Thyroid gland (tissue), 4 donors: ENCODE data around the gene HDAC5. TPM values are rescaled to one million over a fixed set of nuclear protein-coding genes. Genes with fewer than 3 reads are reported as not detected.
"Not testable (repeated sequence)": the region's sequence is repeated elsewhere in the genome, so short reads cannot be mapped to it uniquely, and the experiment has no call there.

ENCODE experiments used
- DNase-seq, 2 donors: peaks; one replicate each; pipeline ENCODE4 v3.0.0-alpha.2; 2019
- H3K27ac ChIP-seq, 3 donors: fragments of 200-600 bp; sonication (generic); 1 replicate in 2 of 3; 2 replicates in 1 of 3; pipeline ENCODE4 v1.5.1; 2016 to 2019; ENCODE audit warnings: mild to moderate bottlenecking in 1 of 3, moderate library complexity in 1 of 3
- H3K27me3 ChIP-seq: fragments of 200-600 bp; sonication (generic); one replicate; pipeline ENCODE4 v1.5.1; 2019
- H3K36me3 ChIP-seq, 2 donors: fragments of 200-600 bp; sonication (generic); one replicate each; pipeline ENCODE4 v1.5.1; 2016 to 2019
- H3K4me1 ChIP-seq, 2 donors: fragments of 200-600 bp; sonication (generic); one replicate each; pipeline ENCODE4 v1.5.1; 2017 to 2019
- H3K4me3 ChIP-seq, 3 donors: fragments of 200-600 bp; sonication (generic); replicated peaks in 1 of 3; 1 replicate in 2 of 3; 2 replicates in 1 of 3; pipeline ENCODE4 v1.5.1; 2016; ENCODE audit warnings: mild to moderate bottlenecking in 1 of 3
- H3K9me3 ChIP-seq: fragments of 200-600 bp; sonication (generic); one replicate; pipeline ENCODE4 v1.5.1; 2017
- POLR2A ChIP-seq, 2 donors: fragments of 450-650 bp; IDR thresholded peaks; one replicate each; pipeline ENCODE4 v1.6.1; 2017; ENCODE audit warnings: antibody characterized with exemption in 2 of 2, mild to moderate bottlenecking in 2 of 2, moderate library complexity in 1 of 2
- WGBS, 2 donors: methylation state at CpG; one replicate each; pipeline ENCODE4 v1.1.5; 2017; 5-methylcytosine and 5-hydroxymethylcytosine counted together
- intact Hi-C: fragments of 100-400 bp; cut with DNase I; formaldehyde crosslinking; loops from one replicate; pipeline ENCODE4 v1.15.1; 2023
- total RNA-seq, 4 donors: library from RNA; depleted of rRNA; stranded (reverse); fragments of >200 nt; gene quantifications; one replicate each; pipeline ENCODE4 v1.2.3, GENCODE V29; 2016
- TF ChIP-seq, protein P1 (sequence below), 6 experiments: fragments of 200-600 bp in 3 of 6; fragments of 450-650 bp in 3 of 6; sonication (generic) in 3 of 6; IDR thresholded peaks; one replicate each; pipeline ENCODE4 v1.5.1; 2016 to 2019; ENCODE audit warnings: antibody characterized with exemption in 6 of 6, mild to moderate bottlenecking in 2 of 6, inconsistent platforms in 1 of 6, moderate library complexity in 1 of 6

The HDAC5 gene
- total RNA-seq, 4 donors from 2014 or later = 69.5 to 142 (median 107) TPM

DNA sequence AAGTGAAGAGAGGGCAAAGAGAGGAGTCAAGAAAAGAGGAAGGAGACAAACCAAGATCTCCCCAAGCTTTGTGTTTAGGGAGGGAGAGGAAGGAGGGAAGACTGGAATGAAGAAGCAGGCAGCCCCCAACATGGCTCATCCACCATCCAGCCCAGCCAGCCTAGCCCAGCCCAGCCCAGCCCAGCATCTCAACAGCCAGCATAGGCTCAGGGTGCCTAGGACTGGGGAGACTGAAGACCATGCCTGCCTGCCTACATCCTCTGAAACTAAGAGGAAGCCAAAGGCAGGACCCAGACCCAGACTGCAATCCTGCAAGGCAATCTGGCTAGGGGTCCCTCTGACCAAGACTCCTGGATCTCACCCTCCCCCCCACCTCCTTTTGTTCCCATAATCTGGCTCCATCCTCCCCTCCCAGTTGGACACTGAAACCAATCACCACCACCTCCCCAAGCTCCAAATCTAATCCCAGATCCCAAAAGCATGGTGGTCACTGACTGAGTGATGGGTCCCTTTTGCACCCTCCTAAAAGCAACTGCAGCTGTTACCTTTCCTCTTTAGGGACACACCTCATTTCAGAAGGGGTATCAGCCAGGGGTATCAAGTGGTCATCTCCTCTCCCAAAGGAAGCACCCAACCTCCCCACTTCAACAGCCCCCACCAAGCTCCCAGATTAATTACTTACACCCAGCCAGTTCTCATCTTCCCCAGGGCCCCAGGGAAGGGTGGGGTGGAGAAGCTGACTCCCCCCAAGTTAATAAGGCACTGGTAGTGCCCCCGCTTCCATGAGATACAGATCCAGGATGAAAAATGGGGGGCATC is 1.2 kb downstream of the HDAC5 start:
- H3K27ac ChIP-seq = peak overlapping the region; percentile 93 to 95 (median 94)
- H3K9me3 ChIP-seq = no peaks in the 10 kb centered on the region
- no peak for TF ChIP-seq POLR2A (IDR thresholded peaks at IDR 0.05)
- TF ChIP-seq, protein P1, sequence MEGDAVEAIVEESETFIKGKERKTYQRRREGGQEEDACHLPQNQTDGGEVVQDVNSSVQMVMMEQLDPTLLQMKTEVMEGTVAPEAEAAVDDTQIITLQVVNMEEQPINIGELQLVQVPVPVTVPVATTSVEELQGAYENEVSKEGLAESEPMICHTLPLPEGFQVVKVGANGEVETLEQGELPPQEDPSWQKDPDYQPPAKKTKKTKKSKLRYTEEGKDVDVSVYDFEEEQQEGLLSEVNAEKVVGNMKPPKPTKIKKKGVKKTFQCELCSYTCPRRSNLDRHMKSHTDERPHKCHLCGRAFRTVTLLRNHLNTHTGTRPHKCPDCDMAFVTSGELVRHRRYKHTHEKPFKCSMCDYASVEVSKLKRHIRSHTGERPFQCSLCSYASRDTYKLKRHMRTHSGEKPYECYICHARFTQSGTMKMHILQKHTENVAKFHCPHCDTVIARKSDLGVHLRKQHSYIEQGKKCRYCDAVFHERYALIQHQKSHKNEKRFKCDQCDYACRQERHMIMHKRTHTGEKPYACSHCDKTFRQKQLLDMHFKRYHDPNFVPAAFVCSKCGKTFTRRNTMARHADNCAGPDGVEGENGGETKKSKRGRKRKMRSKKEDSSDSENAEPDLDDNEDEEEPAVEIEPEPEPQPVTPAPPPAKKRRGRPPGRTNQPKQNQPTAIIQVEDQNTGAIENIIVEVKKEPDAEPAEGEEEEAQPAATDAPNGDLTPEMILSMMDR (IDR thresholded peaks at IDR 0.05) = no peak
- peaks cover 39 to 50% of the 10 kb centered on the region in 2 donors for H3K4me1 ChIP-seq
- no peak for DNase-seq
- H3K4me3 ChIP-seq = peak overlapping the region; percentile 66 to 96 (median 82)
- WGBS, 2 donors = 38 to 56% methylated on average over 1 of the region's 1 CpG
- no peaks in the 10 kb centered on the region for H3K36me3 ChIP-seq
- no peaks in the 10 kb centered on the region for H3K27me3 ChIP-seq
- intact Hi-C loops = loop anchor here (10.0 kb wide), 3 partner anchors 47 to 217 kb away; partner anchors contain the start of genes G6PC3, MPP2 and TMEM101

DNA sequence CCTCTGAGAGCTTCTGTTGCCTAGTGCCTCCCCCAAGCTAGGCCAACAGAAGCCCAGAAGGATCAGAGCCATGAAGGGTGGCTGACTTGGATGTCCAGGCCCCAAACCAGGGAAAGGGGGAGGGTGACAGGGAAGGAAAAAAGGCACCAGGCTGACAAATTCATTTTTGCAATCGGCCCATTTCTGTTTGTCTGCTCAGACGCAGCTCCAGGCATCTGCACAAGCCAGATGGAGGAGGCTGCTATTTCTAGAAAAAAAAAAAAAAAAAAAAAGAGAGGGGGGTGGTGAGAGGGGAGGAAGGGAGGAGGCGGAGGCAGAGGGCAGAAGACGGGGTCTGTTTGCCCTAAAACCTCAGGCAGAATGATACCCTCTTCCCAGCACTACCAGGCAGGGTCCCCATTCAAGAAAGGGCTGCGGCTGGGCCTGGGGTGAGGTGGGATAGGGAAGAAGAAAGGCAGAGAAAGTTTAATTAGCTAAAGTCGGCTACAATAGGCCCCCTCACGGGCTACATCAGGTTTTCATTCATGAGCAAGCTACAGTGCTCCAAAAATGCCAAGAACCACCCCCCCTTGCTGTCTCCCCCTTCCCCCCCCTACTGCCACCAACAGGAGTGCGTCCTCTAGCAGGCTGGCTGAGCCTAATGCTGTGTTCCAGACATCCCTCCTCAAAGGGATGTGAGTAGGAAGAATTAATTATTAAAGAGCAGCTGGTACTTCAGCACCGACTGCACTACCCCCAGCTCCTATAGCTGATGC is 2.4 kb downstream of the HDAC5 start:
- DNase-seq = no peak
- no peak overlapping the region for H3K4me3 ChIP-seq
- intact Hi-C loops = loop anchor here (10.0 kb wide), 3 partner anchors 46 to 216 kb away; partner anchors contain the start of genes G6PC3, MPP2 and TMEM101

DNA sequence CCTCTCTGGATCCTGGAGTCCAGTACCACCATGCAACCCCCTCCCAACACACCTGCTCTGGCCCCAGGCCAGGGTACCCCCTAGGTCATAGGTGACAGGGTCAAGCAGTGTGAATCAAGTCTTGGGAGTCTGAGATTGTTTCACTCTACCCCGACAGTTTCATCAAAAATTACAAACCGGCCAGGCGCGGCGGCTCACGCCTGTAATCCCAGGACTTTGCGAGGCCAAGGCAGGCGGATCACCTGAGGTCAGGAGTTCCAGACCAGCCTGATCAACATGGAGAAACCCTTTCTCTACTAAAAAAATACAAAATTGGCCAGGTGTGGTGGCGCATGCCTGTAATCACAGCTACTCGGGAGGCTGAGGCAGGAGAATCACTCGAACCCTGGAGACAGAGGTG is 3.2 kb downstream of the HDAC5 start:
- Histone ChIP-seq H3K27ac (peak overlapping the region in 2 of 3 donors; percentile 40 to 41), H3K4me1 (peaks cover 39 to 50% of the 10 kb centered on the region in 2 donors)
- not testable (repeated sequence) for H3K4me3 ChIP-seq, H3K27me3 ChIP-seq, H3K36me3 ChIP-seq, H3K9me3 ChIP-seq
- 86% methylated on average over 11 of the region's 11 CpGs for WGBS, 2 donors
- intact Hi-C loops = loop anchor here (10.0 kb wide), 3 partner anchors 45 to 215 kb away; partner anchors contain the start of genes G6PC3, MPP2 and TMEM101
- peak in 1 of 2 donors; percentile 36 for DNase-seq

More for the DNA sequence above, 2.4 kb downstream of the HDAC5 start:
- TF ChIP-seq POLR2A (IDR thresholded peaks at IDR 0.05) = no peak
- TF ChIP-seq, protein P1 (IDR thresholded peaks at IDR 0.05) = no peak
- Histone ChIP-seq H3K4me1 (peaks cover 39 to 50% of the 10 kb centered on the region in 2 donors), H3K9me3 (no peaks in the 10 kb centered on the region), H3K36me3 (peaks cover 4 to 6% of the 10 kb centered on the region in 2 donors), H3K27me3 (no peaks in the 10 kb centered on the region), H3K27ac (peak overlapping the region in 2 of 3 donors; percentile 93 to 94)
- WGBS, 2 donors = 66 to 72% methylated on average over 9 of the region's 9 CpGs

DNA sequence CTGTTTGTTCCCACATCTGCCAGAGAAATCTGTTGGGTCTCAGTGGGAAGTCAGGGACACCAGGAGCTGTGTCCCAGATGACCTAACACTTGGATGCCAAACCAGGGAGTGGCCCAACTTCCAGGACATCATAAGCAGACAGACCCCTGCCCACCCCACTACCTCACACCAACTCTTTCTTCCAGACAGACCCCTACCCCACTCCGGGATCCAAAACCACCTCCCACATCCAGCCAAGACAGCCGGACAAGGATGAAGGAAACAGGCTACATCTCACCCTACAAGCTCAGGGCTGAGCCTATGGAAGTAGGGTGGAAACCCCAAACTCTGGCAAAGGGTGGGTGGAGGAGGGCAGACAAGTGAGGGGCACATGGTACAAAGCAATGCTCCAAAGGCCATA is 3.6 kb downstream of the HDAC5 start:
- Histone ChIP-seq H3K27ac (peak overlapping the region in 2 of 3 donors; percentile 40 to 41), H3K27me3 (no peaks in the 10 kb centered on the region), H3K36me3 (peaks cover 4 to 8% of the 10 kb centered on the region in 2 donors), H3K4me3 (no peak overlapping the region), H3K4me1 (peaks cover 39 to 50% of the 10 kb centered on the region in 2 donors), H3K9me3 (no peaks in the 10 kb centered on the region)
- TF ChIP-seq, protein P1 (IDR thresholded peaks at IDR 0.05) = no peak
- TF ChIP-seq POLR2A (IDR thresholded peaks at IDR 0.05) = no peak
- WGBS, 2 donors = 100% methylated on average over 2 of the region's 2 CpGs
- intact Hi-C loops = loop anchor here (10.0 kb wide), 3 partner anchors 45 to 215 kb away; partner anchors contain the start of genes G6PC3, MPP2 and TMEM101
- no peak for DNase-seq

DNA sequence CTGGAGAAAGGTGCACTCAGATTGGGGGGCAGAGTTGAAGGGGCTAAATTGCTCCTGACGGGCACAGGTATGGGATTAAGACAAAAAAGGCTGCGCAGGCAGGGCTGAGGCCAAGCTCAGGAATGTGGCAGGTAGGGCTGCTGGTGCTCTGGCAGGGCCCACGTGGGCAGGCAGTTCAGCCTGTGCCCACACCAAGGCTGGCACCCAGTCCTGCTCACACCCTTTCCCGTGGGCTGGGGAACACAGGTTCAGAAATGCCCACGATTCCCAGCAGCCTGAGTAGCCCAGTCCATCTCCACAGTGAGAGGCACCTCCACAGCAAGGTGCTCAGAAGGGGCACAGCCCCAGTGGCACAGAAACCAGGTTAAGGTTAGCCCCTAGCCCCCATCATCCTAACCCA is 4.4 kb downstream of the HDAC5 start:
- DNase-seq = peak; percentile 68 to 79
- Histone ChIP-seq H3K4me1 (peaks cover 37 to 44% of the 10 kb centered on the region in 2 donors), H3K4me3 (no peak overlapping the region), H3K36me3 (peaks cover 4 to 8% of the 10 kb centered on the region in 2 donors), H3K9me3 (no peaks in the 10 kb centered on the region), H3K27ac (peak overlapping the region in 2 of 3 donors; percentile 40 to 41), H3K27me3 (no peaks in the 10 kb centered on the region)
- TF ChIP-seq, protein P1 (IDR thresholded peaks at IDR 0.05) = no peak
- no peak for TF ChIP-seq POLR2A (IDR thresholded peaks at IDR 0.05)
- 40 to 63% methylated on average over 2 to 3 of the region's 5 CpGs for WGBS, 2 donors
- intact Hi-C loops = no loop called here
